Right lobe of liver (tissue), 6 donors: ENCODE data around the gene PADI2. TPM values are rescaled to one million over a fixed set of nuclear protein-coding genes. Genes with fewer than 3 reads are reported as not detected.

ENCODE experiments used
- ATAC-seq, 4 donors: fragments of 200-7000 bp; cut with Tn5 transposase; one replicate each; pipeline ENCODE4 v1.9.1; 2020; ENCODE audit warnings: mild to moderate bottlenecking in 4 of 4, moderate library complexity in 4 of 4
- DNase-seq, 3 donors: peaks; one replicate each; pipeline ENCODE4 v3.0.0-alpha.2; 2020
- H3K27ac ChIP-seq, 3 donors: fragments of 200-600 bp; one replicate each; pipeline ENCODE4 v1.8.0; 2022
- H3K27me3 ChIP-seq, 2 donors: fragments of 200-600 bp; one replicate each; pipeline ENCODE4 v1.8.0; 2022
- H3K36me3 ChIP-seq, 4 donors: fragments of 200-600 bp; sonication (generic) in 1 of 4; one replicate each; pipeline versions ENCODE4 v1.5.1 to v1.8.0; 2017 to 2022; ENCODE audit warnings: control low read depth in 1 of 4
- H3K4me1 ChIP-seq, 4 donors: fragments of 200-600 bp; sonication (generic) in 1 of 4; one replicate each; pipeline versions ENCODE4 v1.5.1 to v1.8.0; 2017 to 2022; ENCODE audit warnings: control low read depth in 1 of 4
- H3K4me3 ChIP-seq, 3 donors: fragments of 200-600 bp; one replicate each; pipeline ENCODE4 v1.8.0; 2022
- H3K9me3 ChIP-seq, 4 donors: fragments of 200-600 bp; sonication (generic) in 1 of 4; one replicate each; pipeline versions ENCODE4 v1.5.1 to v1.8.0; 2017 to 2022; ENCODE audit warnings: control low read depth in 1 of 4
- POLR2A ChIP-seq: fragments of 450-650 bp; IDR thresholded peaks from one replicate; pipeline ENCODE4 v1.6.1; 2017; ENCODE audit warnings: antibody characterized with exemption, mild to moderate bottlenecking
- WGBS: methylation state at CpG from one replicate; pipeline ENCODE4 v1.1.6; 2018; ENCODE audit warnings: low coverage, low lambda C conversion rate; ENCODE audit not compliant: insufficient coverage; ENCODE audit errors: missing lambda C conversion rate; 5-methylcytosine and 5-hydroxymethylcytosine counted together
- intact Hi-C, 2 donors: fragments of 100-400 bp; cut with DNase I; formaldehyde crosslinking; loops; one replicate each; pipeline versions ENCODE4 v1.11.2 to v1.14.1; 2022
- total RNA-seq, 6 experiments: library from RNA; depleted of rRNA in 2 of 6; stranded (reverse); fragments of >200 nt in 2 of 6; fragmentation: NEBNext Ultra II Directional in 3 of 6; extraction: Animal tissue kit (Norgen Biotek cat#: 25700) in 3 of 6; gene quantifications; one replicate each; pipeline versions ENCODE4 v1.1.0 to v1.2.4, GENCODE V29; 2016 to 2023
- TF ChIP-seq, protein P1 (sequence below), 4 donors: fragments of 200-600 bp in 3 of 4; fragments of 450-650 bp in 1 of 4; IDR thresholded peaks; one replicate each; pipeline versions ENCODE4 v1.5.1 to v1.8.0; 2016 to 2022; ENCODE audit warnings: antibody characterized with exemption in 4 of 4, mild to moderate bottlenecking in 2 of 4
- donor health status: DM: no; HTN: yes; CAD: no.
- donor health status: DM: no; HTN: no; CAD: no.
- donor health status: DM: no; HTN: no; CAD: no.
- donor health status: DM: no; HTN: yes; CAD: no.
- donor health status: DM: no; HTN: yes; CAD: no.

Gene PADI2
- total RNA-seq, 6 experiments from 2014 or later, result 0.20 to 1.4 (median 0.78) TPM

DNA sequence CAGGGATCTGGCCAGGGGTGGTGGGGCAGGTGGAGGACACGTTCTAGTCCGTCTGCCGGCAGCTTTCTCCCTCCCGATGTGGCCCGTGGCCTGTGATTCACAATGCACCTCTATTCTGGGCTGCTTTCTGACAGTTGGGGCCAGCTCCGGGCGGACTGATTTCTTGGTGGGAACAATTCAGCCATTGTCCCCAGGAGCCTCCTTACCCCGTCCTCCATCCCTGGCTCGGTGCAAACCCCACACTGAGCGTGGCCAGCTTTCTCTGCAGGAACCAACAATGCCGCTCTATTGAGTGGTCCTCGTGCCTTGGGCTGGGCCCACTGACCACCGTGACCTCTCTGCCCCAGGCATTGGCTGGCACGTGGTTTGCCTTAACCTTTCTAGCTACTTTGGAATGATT lies 29.7 kb downstream of the PADI2 start:
- intact Hi-C loops, result no loop called here

DNA sequence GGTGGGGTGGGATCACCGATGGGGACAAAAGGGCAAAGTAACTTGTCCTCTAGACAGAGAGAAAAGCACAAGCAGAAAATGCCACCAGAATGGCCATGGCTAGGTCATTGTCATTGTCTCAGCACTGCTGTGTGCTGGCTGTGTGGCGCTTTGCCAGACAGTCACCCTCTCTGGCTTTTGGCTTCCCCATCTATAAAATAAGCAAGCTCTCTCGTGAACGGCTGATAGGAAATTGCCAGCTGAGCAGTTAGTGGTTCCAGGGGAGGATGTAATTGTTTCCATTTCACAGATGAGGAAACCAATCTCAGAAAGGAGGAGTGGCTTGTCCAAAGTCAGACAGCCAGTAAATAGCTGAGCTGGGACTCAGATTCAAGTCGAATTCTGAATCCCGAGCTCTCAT lies 32.5 kb downstream of the PADI2 start:
- ATAC-seq (peak in 1 of 4 donors; percentile 36), DNase-seq (no peak)
- WGBS, result 66% methylated on average over 3 of the region's 6 CpGs
- Histone ChIP-seq H3K27me3 (no peaks in the 10 kb centered on the region), H3K36me3 (no peaks in the 10 kb centered on the region), H3K27ac (no peak overlapping the region), H3K4me1 (no peaks in the 10 kb centered on the region), H3K4me3 (no peak overlapping the region), H3K9me3 (no peaks in the 10 kb centered on the region)
- intact Hi-C loops, result no loop called here
- TF ChIP-seq, protein P1, sequence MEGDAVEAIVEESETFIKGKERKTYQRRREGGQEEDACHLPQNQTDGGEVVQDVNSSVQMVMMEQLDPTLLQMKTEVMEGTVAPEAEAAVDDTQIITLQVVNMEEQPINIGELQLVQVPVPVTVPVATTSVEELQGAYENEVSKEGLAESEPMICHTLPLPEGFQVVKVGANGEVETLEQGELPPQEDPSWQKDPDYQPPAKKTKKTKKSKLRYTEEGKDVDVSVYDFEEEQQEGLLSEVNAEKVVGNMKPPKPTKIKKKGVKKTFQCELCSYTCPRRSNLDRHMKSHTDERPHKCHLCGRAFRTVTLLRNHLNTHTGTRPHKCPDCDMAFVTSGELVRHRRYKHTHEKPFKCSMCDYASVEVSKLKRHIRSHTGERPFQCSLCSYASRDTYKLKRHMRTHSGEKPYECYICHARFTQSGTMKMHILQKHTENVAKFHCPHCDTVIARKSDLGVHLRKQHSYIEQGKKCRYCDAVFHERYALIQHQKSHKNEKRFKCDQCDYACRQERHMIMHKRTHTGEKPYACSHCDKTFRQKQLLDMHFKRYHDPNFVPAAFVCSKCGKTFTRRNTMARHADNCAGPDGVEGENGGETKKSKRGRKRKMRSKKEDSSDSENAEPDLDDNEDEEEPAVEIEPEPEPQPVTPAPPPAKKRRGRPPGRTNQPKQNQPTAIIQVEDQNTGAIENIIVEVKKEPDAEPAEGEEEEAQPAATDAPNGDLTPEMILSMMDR (IDR thresholded peaks at IDR 0.05), result no peak
- no peak for TF ChIP-seq POLR2A

More for the DNA sequence above, 29.7 kb downstream of the PADI2 start:
- no peaks in the 10 kb centered on the region for H3K4me1 ChIP-seq
- H3K9me3 ChIP-seq, result no peaks in the 10 kb centered on the region
- TF ChIP-seq POLR2A, result no peak
- TF ChIP-seq, protein P1 (IDR thresholded peaks at IDR 0.05), result no peak
- DNase-seq (no peak), ATAC-seq (no peak)
- no peaks in the 10 kb centered on the region for H3K27me3 ChIP-seq
- 82% methylated on average over 7 of the region's 14 CpGs for WGBS
- H3K4me3 ChIP-seq, result no peak overlapping the region
- no peaks in the 10 kb centered on the region for H3K36me3 ChIP-seq
- H3K27ac ChIP-seq, result no peak overlapping the region

DNA sequence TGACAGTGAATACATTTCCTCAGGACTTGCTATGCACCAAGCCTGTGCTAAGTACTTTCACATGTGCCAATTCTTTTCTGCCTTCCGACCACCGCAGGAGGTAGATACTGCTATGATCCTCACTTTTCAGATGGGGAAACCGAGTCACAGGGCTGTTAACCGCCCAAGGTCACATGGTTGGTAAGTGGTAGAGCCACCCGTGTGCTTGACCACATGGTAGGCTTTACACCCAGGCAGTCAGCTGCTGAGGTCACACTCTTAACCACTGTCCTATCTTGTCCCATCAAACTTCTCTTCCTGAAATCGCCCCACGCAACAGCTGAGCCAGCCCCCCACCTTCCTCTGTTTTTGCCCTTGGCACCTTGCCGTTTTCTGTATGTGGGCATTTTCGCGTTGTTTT lies 34.5 kb downstream of the PADI2 start:
- 57% methylated on average over 7 of the region's 10 CpGs for WGBS
- H3K27ac ChIP-seq, result no peak overlapping the region
- TF ChIP-seq POLR2A, result no peak
- TF ChIP-seq, protein P1 (IDR thresholded peaks at IDR 0.05), result no peak
- no peaks in the 10 kb centered on the region for H3K36me3 ChIP-seq
- no peaks in the 10 kb centered on the region for H3K4me1 ChIP-seq
- no peaks in the 10 kb centered on the region for H3K9me3 ChIP-seq
- no peaks in the 10 kb centered on the region for H3K27me3 ChIP-seq
- DNase-seq, result no peak
- ATAC-seq, result no peak
- H3K4me3 ChIP-seq, result no peak overlapping the region
- intact Hi-C loops, result no loop called here

DNA sequence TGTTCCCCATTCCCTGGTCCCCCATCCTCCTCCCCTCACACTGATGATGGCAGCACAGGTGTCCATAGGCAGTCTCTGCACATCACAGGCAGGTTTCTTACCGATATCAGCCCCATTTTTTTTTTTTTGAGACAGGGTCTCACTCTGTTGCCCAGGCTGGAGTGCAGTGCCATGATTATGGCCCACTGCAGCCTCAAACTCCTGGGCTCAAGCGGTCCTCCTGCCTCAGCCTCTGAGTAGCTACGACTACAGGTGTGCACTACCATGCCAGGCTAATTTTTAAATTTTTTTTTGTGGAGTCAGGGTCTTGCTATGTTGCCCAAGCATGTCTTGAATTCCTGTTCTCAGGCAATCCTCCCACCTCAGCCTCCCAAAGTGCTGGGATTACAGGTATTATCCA lies 36.5 kb downstream of the PADI2 start:
- intact Hi-C loops, result no loop called here
- WGBS, result 70% methylated on average over 2 of the region's 3 CpGs
- Histone ChIP-seq H3K4me1 (no peaks in the 10 kb centered on the region), H3K36me3 (no peaks in the 10 kb centered on the region), H3K27ac (no peak overlapping the region), H3K4me3 (no peak overlapping the region), H3K9me3 (no peaks in the 10 kb centered on the region), H3K27me3 (no peaks in the 10 kb centered on the region)
- DNase-seq (no peak), ATAC-seq (no peak)
- TF ChIP-seq POLR2A, result no peak
- TF ChIP-seq, protein P1 (IDR thresholded peaks at IDR 0.05), result no peak

DNA sequence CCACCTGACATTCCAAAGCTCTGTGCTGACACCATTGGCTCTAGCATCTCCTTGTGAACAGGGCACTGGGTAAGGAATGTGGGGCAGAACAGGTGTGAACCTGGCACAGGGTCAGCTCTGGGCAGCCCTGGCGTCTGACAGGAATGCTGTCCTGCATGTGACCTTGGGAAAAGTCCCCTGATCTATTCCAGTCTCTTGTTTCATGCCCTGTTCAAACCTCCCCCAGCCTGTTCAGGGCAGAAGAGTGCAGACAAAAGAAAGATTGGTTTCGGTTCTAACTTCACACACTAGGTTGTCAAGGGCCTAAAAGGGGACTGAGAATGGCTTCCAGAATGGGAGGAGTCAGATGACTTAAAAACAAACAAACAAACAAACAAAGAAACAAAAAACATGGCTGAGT lies 37.8 kb downstream of the PADI2 start:
- intact Hi-C loops, result no loop called here
- WGBS, result 33% methylated on average over 2 of the region's 2 CpGs
- H3K4me1 ChIP-seq, result no peaks in the 10 kb centered on the region
- DNase-seq (no peak), ATAC-seq (peak in 1 of 4 donors; percentile 72)
- no peaks in the 10 kb centered on the region for H3K27me3 ChIP-seq
- no peaks in the 10 kb centered on the region for H3K9me3 ChIP-seq
- no peak for TF ChIP-seq POLR2A
- TF ChIP-seq, protein P1 (IDR thresholded peaks at IDR 0.05), result no peak
- H3K27ac ChIP-seq, result no peak overlapping the region
- H3K36me3 ChIP-seq, result no peaks in the 10 kb centered on the region
- no peak overlapping the region for H3K4me3 ChIP-seq
